Nephron (organoid): Measurements from ENCODE around the gene CD34.
A peak's percentile ranks its signal among the peaks of the same experiment; 100 is the strongest.

Source experiments
- H3K27ac Mint-ChIP-seq, 3 experiments: 2 replicates each; pipeline ENCODE4 v1.8.0; 2020; ENCODE audit warnings: mixed read lengths in 3 of 3, mild to moderate bottlenecking in 2 of 3, moderate library complexity in 1 of 3
- H3K27me3 Mint-ChIP-seq: 2 replicates; pipeline ENCODE4 v1.8.0; 2021; ENCODE audit warnings: low read depth, mild to moderate bottlenecking, moderate library complexity, mixed read lengths
- H3K36me3 Mint-ChIP-seq: 2 replicates; pipeline ENCODE4 v1.8.0; 2020; ENCODE audit warnings: low read depth, mixed read lengths
- H3K4me1 Mint-ChIP-seq: 2 replicates; pipeline ENCODE4 v1.8.0; 2020; ENCODE audit warnings: mixed read lengths
- H3K4me3 Mint-ChIP-seq, 3 experiments: 2 replicates each; pipeline ENCODE4 v1.8.0; 2020; ENCODE audit warnings: mild to moderate bottlenecking in 3 of 3, mixed read lengths in 3 of 3, moderate library complexity in 2 of 3
- H3K9me3 Mint-ChIP-seq: 2 replicates; pipeline ENCODE4 v1.8.0; 2020; ENCODE audit warnings: mixed read lengths
- TF ChIP-seq, protein P1 (sequence below), 3 experiments: fragments of 200-600 bp; sonication (generic); IDR thresholded peaks; one replicate each; pipeline ENCODE4 v1.5.0; 2021; ENCODE audit warnings: antibody characterized with exemption in 3 of 3; ENCODE audit not compliant: unreplicated experiment in 3 of 3

CD34 gene

DNA sequence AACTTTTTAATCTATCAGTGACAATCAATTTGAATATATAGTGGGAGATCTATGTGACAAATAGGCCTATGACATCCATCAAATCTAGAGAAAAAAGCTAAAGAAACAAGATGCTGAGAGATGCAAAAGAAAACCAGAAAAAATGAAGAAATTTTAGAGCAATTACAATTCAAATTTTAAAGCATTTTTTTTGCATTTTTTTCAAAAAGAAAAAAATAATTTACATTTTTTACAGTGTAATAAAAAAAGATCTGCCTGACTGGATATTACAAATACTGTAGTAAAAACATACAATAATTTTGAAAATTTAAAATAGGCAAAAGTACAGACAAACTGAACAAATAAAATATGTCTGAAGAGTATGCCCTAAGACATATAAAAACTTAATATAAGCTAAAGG, 14.4 kb downstream of the CD34 start:
- Mint-ChIP-seq H3K36me3 (no peaks in the 10 kb centered on the region), H3K9me3 (no peaks in the 10 kb centered on the region), H3K4me3 (no peak overlapping the region), H3K27ac (no peak overlapping the region), H3K27me3 (peaks cover 3% of the 10 kb centered on the region), H3K4me1 (peaks cover 9% of the 10 kb centered on the region)
- TF ChIP-seq, protein P1, sequence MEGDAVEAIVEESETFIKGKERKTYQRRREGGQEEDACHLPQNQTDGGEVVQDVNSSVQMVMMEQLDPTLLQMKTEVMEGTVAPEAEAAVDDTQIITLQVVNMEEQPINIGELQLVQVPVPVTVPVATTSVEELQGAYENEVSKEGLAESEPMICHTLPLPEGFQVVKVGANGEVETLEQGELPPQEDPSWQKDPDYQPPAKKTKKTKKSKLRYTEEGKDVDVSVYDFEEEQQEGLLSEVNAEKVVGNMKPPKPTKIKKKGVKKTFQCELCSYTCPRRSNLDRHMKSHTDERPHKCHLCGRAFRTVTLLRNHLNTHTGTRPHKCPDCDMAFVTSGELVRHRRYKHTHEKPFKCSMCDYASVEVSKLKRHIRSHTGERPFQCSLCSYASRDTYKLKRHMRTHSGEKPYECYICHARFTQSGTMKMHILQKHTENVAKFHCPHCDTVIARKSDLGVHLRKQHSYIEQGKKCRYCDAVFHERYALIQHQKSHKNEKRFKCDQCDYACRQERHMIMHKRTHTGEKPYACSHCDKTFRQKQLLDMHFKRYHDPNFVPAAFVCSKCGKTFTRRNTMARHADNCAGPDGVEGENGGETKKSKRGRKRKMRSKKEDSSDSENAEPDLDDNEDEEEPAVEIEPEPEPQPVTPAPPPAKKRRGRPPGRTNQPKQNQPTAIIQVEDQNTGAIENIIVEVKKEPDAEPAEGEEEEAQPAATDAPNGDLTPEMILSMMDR (IDR thresholded peaks at IDR 0.05; ENCODE audit: unreplicated experiment in 3 of 3): no peak

DNA sequence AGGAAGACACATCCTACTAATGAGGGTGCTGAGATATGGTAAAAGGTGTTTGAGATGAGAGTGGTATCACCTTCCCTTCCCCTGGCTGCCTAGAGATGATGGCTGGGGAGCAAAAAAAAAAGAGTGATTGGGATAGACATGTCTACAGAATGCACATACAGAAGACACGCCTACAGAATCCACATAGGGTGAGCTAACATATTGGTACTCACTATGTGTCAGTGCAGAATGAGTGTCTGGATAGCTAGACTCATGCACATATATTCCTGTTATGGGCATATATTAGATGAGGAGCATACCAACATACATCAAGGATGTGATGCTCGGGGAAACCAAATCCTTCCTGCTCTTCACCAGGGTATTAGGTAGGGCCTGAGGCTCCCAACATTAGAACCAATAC, 16.2 kb downstream of the CD34 start:
- TF ChIP-seq, protein P1 (IDR thresholded peaks at IDR 0.05; ENCODE audit: unreplicated experiment in 3 of 3): no peak
- no peaks in the 10 kb centered on the region for H3K9me3 Mint-ChIP-seq
- no peaks in the 10 kb centered on the region for H3K36me3 Mint-ChIP-seq
- no peak overlapping the region for H3K4me3 Mint-ChIP-seq
- H3K27ac Mint-ChIP-seq: no peak overlapping the region
- H3K27me3 Mint-ChIP-seq: no peaks in the 10 kb centered on the region
- peaks cover 15% of the 10 kb centered on the region for H3K4me1 Mint-ChIP-seq

DNA sequence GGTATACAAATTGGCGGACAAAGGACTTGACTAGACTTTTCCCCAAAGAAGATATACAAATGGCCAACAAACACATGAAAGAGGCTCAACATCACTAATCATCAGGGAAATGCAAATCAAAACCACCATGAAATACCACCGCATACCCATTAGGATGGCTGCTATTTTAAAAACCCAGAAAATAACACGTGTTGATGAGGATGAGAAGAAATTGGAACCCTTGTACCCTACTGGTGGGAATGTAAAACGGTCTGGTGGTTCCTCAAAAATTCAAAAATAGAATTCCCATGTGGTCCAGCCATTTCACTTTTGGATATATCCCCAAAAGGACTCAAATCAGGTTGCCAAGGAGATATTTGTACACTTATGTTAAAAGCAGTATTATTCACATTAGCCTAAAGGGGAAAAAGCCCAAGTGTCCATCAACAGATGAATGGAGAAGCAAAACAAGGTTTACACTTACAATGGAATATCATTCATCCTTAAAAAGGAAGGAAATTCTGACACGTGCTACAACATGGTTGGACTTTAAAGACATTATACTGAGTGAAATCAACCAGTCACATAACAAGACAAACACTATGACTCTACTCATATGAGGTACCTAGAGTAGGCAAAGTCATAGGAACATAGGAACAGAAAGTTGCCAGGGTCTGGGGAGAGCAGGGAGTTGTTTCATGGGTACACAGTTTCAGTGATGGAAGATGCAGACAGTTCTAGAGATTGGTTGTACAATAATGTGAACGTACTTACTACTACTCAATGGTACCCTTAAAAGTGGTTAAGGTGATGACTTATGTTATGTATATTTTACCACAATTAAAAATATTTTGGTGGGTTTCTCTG, 17.0 kb downstream of the CD34 start:
- peaks cover 19% of the 10 kb centered on the region for H3K4me1 Mint-ChIP-seq
- no peak overlapping the region for H3K4me3 Mint-ChIP-seq
- H3K27ac Mint-ChIP-seq: no peak overlapping the region
- no peaks in the 10 kb centered on the region for H3K9me3 Mint-ChIP-seq
- no peaks in the 10 kb centered on the region for H3K27me3 Mint-ChIP-seq
- TF ChIP-seq, protein P1 (IDR thresholded peaks at IDR 0.05; ENCODE audit: unreplicated experiment in 3 of 3): no peak
- no peaks in the 10 kb centered on the region for H3K36me3 Mint-ChIP-seq

DNA sequence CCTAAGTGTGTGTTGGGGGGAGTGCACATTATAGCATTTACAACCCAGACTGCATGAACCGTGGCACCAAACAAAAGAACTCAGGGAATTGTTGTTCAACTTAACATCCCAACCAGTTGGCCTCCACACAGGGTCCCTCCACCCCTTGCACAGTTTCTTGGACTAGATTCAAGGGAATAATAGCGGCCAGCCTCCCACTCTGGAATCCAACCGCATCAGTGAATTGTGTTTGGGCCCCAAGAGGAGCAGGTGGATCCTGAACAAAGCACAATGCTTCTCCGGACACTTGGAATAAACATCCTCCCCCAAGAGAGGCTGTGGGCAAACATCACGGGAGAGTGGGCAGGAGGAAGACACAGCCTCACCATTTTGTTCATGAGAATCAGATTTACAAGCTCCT, 18.2 kb downstream of the CD34 start:
- Mint-ChIP-seq H3K27me3 (no peaks in the 10 kb centered on the region), H3K9me3 (no peaks in the 10 kb centered on the region), H3K27ac (peak overlapping the region in 1 of 3 experiments; percentile 51), H3K4me1 (peaks cover 25% of the 10 kb centered on the region), H3K36me3 (no peaks in the 10 kb centered on the region), H3K4me3 (no peak overlapping the region)
- TF ChIP-seq, protein P1 (IDR thresholded peaks at IDR 0.05; ENCODE audit: unreplicated experiment in 3 of 3): no peak

DNA sequence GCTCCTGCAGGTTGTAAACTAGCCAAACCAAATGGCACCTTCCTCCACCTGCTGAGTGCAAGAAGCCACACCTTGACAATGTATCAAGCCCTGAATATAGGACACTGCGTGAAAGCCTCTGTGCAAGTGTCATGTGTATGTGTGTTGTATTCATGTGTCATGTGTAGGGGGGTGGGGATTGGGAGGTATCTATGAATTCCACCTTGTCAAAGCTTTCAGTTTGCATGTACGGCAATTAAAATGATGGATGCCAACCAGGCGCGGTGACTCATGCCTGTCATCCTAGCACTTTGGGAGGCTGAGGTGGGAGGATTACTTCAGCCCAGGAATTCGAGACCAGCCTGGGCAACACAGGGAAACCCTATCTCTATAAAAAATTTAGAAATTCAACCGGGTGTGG, 19.8 kb downstream of the CD34 start:
- Mint-ChIP-seq H3K36me3 (no peaks in the 10 kb centered on the region), H3K4me1 (peaks cover 25% of the 10 kb centered on the region), H3K27me3 (no peaks in the 10 kb centered on the region), H3K4me3 (no peak overlapping the region), H3K27ac (no peak overlapping the region), H3K9me3 (no peaks in the 10 kb centered on the region)
- TF ChIP-seq, protein P1 (IDR thresholded peaks at IDR 0.05; ENCODE audit: unreplicated experiment in 3 of 3): no peak
